SK-N-SH (cell line): Measurements from ENCODE around the gene NYAP2. TPM values are rescaled to one million over a fixed set of nuclear protein-coding genes. Genes with fewer than 3 reads are reported as not detected.

Experiments
- CTCF ChIA-PET: fragments of 300-600, 350-600 bp; formaldehyde crosslinking; extraction: SDS; loops from one replicate; lab custom pipeline; 2021; lab: Yijun Ruan, JAX
- POLR2A ChIA-PET: fragments of 350-600 bp; sonication (Branson Sonifier 250); formaldehyde crosslinking; extraction: SDS; loops from one replicate; lab custom pipeline; 2020; ENCODE audit warnings: antibody characterized with exemption, inconsistent platforms; lab: Yijun Ruan, JAX
- DNase-seq: peaks from one replicate; pipeline ENCODE4 v3.0.0; 2012
- H2AFZ ChIP-seq: fragments of 200-600 bp; sonication (generic); 2 replicates; pipeline ENCODE4 v1.8.1; 2016; ENCODE audit warnings: antibody characterized with exemption, mild to moderate bottlenecking, low read depth
- H3F3A ChIP-seq: fragments of 200-600 bp; sonication (generic); replicated peaks from 2 replicates; pipeline ENCODE3; 2016; ENCODE audit warnings: antibody characterized with exemption, mild to moderate bottlenecking; ENCODE audit not compliant: insufficient read depth
- H3K27ac ChIP-seq, 2 experiments: fragments of 200-500 bp in 1 of 2; fragments of 200-600 bp in 1 of 2; sonication (Bioruptor generic) in 1 of 2; sonication (generic), shearing (Covaris generic) in 1 of 2; 2 replicates each; pipeline versions ENCODE4 v1.5.1 to v1.6.1; 2014 to 2016; ENCODE audit warnings: low read depth in 2 of 2, inconsistent platforms in 1 of 2, low read length in 1 of 2, mild to moderate bottlenecking in 1 of 2, mixed read lengths in 1 of 2
- H3K27me3 ChIP-seq: fragments of 200-600 bp; sonication (generic), shearing (Covaris generic); 2 replicates; pipeline ENCODE4 v1.6.1; 2016; ENCODE audit warnings: mixed run types; ENCODE audit not compliant: insufficient read depth
- H3K36me3 ChIP-seq, 2 experiments: fragments of 200-500 bp in 1 of 2; fragments of 200-600 bp in 1 of 2; sonication (Bioruptor generic) in 1 of 2; sonication (generic) in 1 of 2; replicated peaks in 1 of 2; 2 replicates each; pipeline versions ENCODE3 to v1.5.1; 2014 to 2016; ENCODE audit warnings: low read length in 1 of 2, mild to moderate bottlenecking in 1 of 2; ENCODE audit not compliant: insufficient read depth in 2 of 2, control insufficient read depth in 1 of 2
- H3K4me1 ChIP-seq, 2 experiments: fragments of 200-500 bp in 1 of 2; fragments of 200-600 bp in 1 of 2; sonication (Bioruptor generic) in 1 of 2; sonication (generic), shearing (Covaris generic) in 1 of 2; 2 replicates each; pipeline versions ENCODE4 v1.5.1 to v1.6.1; 2014 to 2016; ENCODE audit warnings: low read depth in 1 of 2, low read length in 1 of 2, mixed run types in 1 of 2; ENCODE audit not compliant: insufficient read depth in 2 of 2, control insufficient read depth in 1 of 2
- H3K4me2 ChIP-seq: fragments of 200-600 bp; sonication (generic), shearing (Covaris generic); 2 replicates; pipeline ENCODE4 v1.6.1; 2017; ENCODE audit warnings: mixed run types
- H3K4me3 ChIP-seq, 2 experiments: fragments of 200-500 bp in 1 of 2; fragments of 200-600 bp in 1 of 2; sonication (Bioruptor generic) in 1 of 2; sonication (generic), shearing (Covaris generic) in 1 of 2; 2 replicates each; pipeline versions ENCODE4 v1.5.1 to v1.8.1; 2014 to 2016; ENCODE audit warnings: low read depth in 2 of 2, inconsistent platforms in 1 of 2, low read length in 1 of 2, mild to moderate bottlenecking in 1 of 2, mixed read lengths in 1 of 2, moderate library complexity in 1 of 2
- H3K79me2 ChIP-seq: fragments of 200-600 bp; sonication (generic); 2 replicates; pipeline ENCODE4 v1.8.1; 2017; ENCODE audit warnings: mild to moderate bottlenecking; ENCODE audit not compliant: insufficient read depth
- H3K9ac ChIP-seq: fragments of 200-600 bp; sonication (generic); 2 replicates; pipeline ENCODE4 v1.6.1; 2017; ENCODE audit warnings: mixed run types
- H3K9me2 ChIP-seq: fragments of 200-600 bp; sonication (generic); 2 replicates; pipeline ENCODE4 v1.6.1; 2017; ENCODE audit warnings: mixed run types
- H3K9me3 ChIP-seq: fragments of 200-600 bp; sonication (generic); 2 replicates; pipeline ENCODE4 v1.6.1; 2017; ENCODE audit warnings: mixed run types, mild to moderate bottlenecking, moderate library complexity
- H4K20me1 ChIP-seq: fragments of 200-600 bp; sonication (generic); 2 replicates; pipeline ENCODE4 v1.6.1; 2017; ENCODE audit warnings: mild to moderate bottlenecking, mixed run types; ENCODE audit not compliant: insufficient read depth
- CHD2 ChIP-seq: fragments of 150-350 bp; IDR thresholded peaks from 2 replicates; pipeline ENCODE4 v1.6.1; 2018; ENCODE audit warnings: low read length; ENCODE audit not compliant: partially characterized antibody
- EP300 ChIP-seq, 2 experiments: IDR thresholded peaks; 2 replicates each; pipeline versions ENCODE4 v1.4.0 to v1.6.1; 2012; ENCODE audit warnings: borderline replicate concordance in 1 of 2, low read depth in 1 of 2, low read length in 1 of 2
- FOXM1 ChIP-seq: IDR thresholded peaks from 2 replicates; pipeline ENCODE4 v1.4.0; 2012; ENCODE audit warnings: low read depth, mild to moderate bottlenecking
- MXI1 ChIP-seq: IDR thresholded peaks from 2 replicates; pipeline ENCODE4 v1.6.1; 2012; ENCODE audit warnings: mild to moderate bottlenecking, low read depth, low read length, improper control_type of control experiment
- RCOR1 ChIP-seq: fragments of 150-350 bp; IDR thresholded peaks from 2 replicates; pipeline ENCODE4 v1.6.1; 2017; ENCODE audit warnings: antibody characterized with exemption, low read length
- SIN3A ChIP-seq: IDR thresholded peaks from 2 replicates; pipeline ENCODE4 v1.6.1; 2012; ENCODE audit warnings: low read depth, mild to moderate bottlenecking, low read length, moderate library complexity, borderline replicate concordance
- TAF1 ChIP-seq: IDR thresholded peaks from 2 replicates; pipeline ENCODE4 v1.6.1; 2012; ENCODE audit warnings: low read depth, mild to moderate bottlenecking, low read length, moderate library complexity, borderline replicate concordance
- TEAD4 ChIP-seq: IDR thresholded peaks from 2 replicates; pipeline ENCODE4 v1.4.0; 2012; ENCODE audit warnings: mild to moderate bottlenecking, borderline replicate concordance; ENCODE audit not compliant: insufficient read depth
- YY1 ChIP-seq: IDR thresholded peaks from 2 replicates; pipeline ENCODE4 v1.4.0; 2012; ENCODE audit warnings: low read depth, mild to moderate bottlenecking
- WGBS: methylation state at CpG from one replicate; pipeline ENCODE4 v1.1.6; 2017; ENCODE audit warnings: low lambda C conversion rate; 5-methylcytosine and 5-hydroxymethylcytosine counted together
- polyA plus RNA-seq, 3 experiments: library from polyadenylated mRNA; depleted of rRNA; stranded (reverse); fragments of >200 nt; gene quantifications; 2 replicates each; pipeline ENCODE4 v1.2.3, GENCODE V29; 2012
- TF ChIP-seq, protein P1 (sequence below): fragments of 150-350 bp; IDR thresholded peaks from 2 replicates; pipeline ENCODE4 v1.6.1; 2016; ENCODE audit warnings: mild to moderate bottlenecking, low read depth, low read length
- TF ChIP-seq, protein P2 (sequence below): IDR thresholded peaks from 2 replicates; pipeline ENCODE4; 2012
- TF ChIP-seq, protein P3 (sequence below): IDR thresholded peaks from 2 replicates; pipeline ENCODE4 v1.4.0; 2012; ENCODE audit warnings: low read depth
- TF ChIP-seq, protein P4 (sequence below): fragments of 200-600 bp; sonication (generic); IDR thresholded peaks from 2 replicates; pipeline ENCODE4 v1.6.1; 2017; ENCODE audit warnings: antibody characterized with exemption, mild to moderate bottlenecking, moderate library complexity
- TF ChIP-seq, protein P5 (sequence below): IDR thresholded peaks from 2 replicates; pipeline ENCODE4 v1.6.1; 2012; ENCODE audit warnings: mild to moderate bottlenecking, low read depth, low read length, moderate library complexity

Gene NYAP2
- polyA plus RNA-seq, 1 of the 3 experiments (the other 2 are of a cell fraction), result not detected

DNA sequence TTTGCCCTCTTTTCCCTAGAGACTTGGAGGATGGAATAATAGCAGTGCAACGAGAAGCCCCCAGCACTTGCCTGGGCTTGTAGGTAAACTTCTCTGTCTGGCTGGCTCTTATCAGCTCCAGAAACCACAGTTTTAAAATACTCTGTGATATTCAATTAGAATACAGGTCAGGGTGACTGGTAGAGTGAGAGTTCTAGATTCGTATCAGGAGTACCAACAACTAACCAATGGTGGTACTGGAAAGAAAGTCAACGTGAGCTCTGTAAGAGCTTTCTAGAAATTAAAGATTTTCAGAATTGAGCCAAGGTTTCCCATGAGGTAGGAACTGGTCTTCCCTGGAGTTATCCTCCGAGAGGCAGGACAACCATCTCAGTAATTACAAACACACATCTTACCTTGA is 216.9 kb downstream of the NYAP2 start:
- Histone ChIP-seq H3K4me2 (no peak overlapping the region), H3K79me2 (no peaks in the 10 kb centered on the region), H3K36me3 (no peaks in the 10 kb centered on the region), H3K9ac (no peak overlapping the region), H3K27me3 (no peaks in the 10 kb centered on the region), H4K20me1 (no peaks in the 10 kb centered on the region), H3K9me2 (no peaks in the 10 kb centered on the region), H3K4me1 (no peaks in the 10 kb centered on the region; a peak in 1 of 4 replicates), H2AFZ (no peak overlapping the region), H3F3A (no peaks in the 10 kb centered on the region), H3K27ac (no peak overlapping the region), H3K4me3 (no peak overlapping the region), H3K9me3 (no peaks in the 10 kb centered on the region)
- WGBS, result 31% methylated on average over 4 of the region's 4 CpGs
- TF ChIP-seq, protein P1, sequence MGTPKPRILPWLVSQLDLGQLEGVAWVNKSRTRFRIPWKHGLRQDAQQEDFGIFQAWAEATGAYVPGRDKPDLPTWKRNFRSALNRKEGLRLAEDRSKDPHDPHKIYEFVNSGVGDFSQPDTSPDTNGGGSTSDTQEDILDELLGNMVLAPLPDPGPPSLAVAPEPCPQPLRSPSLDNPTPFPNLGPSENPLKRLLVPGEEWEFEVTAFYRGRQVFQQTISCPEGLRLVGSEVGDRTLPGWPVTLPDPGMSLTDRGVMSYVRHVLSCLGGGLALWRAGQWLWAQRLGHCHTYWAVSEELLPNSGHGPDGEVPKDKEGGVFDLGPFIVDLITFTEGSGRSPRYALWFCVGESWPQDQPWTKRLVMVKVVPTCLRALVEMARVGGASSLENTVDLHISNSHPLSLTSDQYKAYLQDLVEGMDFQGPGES, result no peak
- TF ChIP-seq TAF1 (no peak), FOXM1 (no peak), TEAD4 (no peak), YY1 (no peak), MXI1 (no peak), SIN3A (no peak), CHD2 (no peak), RCOR1 (no peak), EP300 (IDR thresholded peaks at IDR 0.05; ENCODE audit: borderline replicate concordance in 1 of 2, low read depth in 1 of 2, low read length in 1 of 2) (no peak)
- TF ChIP-seq, protein P2, sequence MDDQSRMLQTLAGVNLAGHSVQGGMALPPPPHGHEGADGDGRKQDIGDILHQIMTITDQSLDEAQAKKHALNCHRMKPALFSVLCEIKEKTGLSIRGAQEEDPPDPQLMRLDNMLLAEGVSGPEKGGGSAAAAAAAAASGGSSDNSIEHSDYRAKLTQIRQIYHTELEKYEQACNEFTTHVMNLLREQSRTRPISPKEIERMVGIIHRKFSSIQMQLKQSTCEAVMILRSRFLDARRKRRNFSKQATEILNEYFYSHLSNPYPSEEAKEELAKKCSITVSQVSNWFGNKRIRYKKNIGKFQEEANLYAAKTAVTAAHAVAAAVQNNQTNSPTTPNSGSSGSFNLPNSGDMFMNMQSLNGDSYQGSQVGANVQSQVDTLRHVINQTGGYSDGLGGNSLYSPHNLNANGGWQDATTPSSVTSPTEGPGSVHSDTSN, result no peak
- TF ChIP-seq, protein P3, sequence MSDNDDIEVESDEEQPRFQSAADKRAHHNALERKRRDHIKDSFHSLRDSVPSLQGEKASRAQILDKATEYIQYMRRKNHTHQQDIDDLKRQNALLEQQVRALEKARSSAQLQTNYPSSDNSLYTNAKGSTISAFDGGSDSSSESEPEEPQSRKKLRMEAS, result no peak
- TF ChIP-seq, protein P4, sequence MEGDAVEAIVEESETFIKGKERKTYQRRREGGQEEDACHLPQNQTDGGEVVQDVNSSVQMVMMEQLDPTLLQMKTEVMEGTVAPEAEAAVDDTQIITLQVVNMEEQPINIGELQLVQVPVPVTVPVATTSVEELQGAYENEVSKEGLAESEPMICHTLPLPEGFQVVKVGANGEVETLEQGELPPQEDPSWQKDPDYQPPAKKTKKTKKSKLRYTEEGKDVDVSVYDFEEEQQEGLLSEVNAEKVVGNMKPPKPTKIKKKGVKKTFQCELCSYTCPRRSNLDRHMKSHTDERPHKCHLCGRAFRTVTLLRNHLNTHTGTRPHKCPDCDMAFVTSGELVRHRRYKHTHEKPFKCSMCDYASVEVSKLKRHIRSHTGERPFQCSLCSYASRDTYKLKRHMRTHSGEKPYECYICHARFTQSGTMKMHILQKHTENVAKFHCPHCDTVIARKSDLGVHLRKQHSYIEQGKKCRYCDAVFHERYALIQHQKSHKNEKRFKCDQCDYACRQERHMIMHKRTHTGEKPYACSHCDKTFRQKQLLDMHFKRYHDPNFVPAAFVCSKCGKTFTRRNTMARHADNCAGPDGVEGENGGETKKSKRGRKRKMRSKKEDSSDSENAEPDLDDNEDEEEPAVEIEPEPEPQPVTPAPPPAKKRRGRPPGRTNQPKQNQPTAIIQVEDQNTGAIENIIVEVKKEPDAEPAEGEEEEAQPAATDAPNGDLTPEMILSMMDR, result no peak
- TF ChIP-seq, protein P5, sequence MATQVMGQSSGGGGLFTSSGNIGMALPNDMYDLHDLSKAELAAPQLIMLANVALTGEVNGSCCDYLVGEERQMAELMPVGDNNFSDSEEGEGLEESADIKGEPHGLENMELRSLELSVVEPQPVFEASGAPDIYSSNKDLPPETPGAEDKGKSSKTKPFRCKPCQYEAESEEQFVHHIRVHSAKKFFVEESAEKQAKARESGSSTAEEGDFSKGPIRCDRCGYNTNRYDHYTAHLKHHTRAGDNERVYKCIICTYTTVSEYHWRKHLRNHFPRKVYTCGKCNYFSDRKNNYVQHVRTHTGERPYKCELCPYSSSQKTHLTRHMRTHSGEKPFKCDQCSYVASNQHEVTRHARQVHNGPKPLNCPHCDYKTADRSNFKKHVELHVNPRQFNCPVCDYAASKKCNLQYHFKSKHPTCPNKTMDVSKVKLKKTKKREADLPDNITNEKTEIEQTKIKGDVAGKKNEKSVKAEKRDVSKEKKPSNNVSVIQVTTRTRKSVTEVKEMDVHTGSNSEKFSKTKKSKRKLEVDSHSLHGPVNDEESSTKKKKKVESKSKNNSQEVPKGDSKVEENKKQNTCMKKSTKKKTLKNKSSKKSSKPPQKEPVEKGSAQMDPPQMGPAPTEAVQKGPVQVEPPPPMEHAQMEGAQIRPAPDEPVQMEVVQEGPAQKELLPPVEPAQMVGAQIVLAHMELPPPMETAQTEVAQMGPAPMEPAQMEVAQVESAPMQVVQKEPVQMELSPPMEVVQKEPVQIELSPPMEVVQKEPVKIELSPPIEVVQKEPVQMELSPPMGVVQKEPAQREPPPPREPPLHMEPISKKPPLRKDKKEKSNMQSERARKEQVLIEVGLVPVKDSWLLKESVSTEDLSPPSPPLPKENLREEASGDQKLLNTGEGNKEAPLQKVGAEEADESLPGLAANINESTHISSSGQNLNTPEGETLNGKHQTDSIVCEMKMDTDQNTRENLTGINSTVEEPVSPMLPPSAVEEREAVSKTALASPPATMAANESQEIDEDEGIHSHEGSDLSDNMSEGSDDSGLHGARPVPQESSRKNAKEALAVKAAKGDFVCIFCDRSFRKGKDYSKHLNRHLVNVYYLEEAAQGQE, result no peak
- DNase-seq, result no peak
- CTCF ChIA-PET, result interaction anchor here (0.6 to 1.6 kb wide), 3 partner anchors 21 to 546 kb away, joined by 3 read pairs; no protein-coding TSS in a partner anchor
- POLR2A ChIA-PET, result no interaction called here
